HG02852 (cell line): ENCODE measurements around the gene GMCL1.
"Not testable (repeated sequence)": the region's sequence is repeated elsewhere in the genome, so short reads cannot be mapped to it uniquely, and the experiment has no call there.

Experiments
- ATAC-seq: cut with Tn5 transposase; IDR thresholded peaks from one replicate; pipeline ENCODE4 v1.9.1; 2021; ENCODE audit warnings: mild to moderate bottlenecking, moderate library complexity; ENCODE audit not compliant: unreplicated experiment

Gene GMCL1

DNA sequence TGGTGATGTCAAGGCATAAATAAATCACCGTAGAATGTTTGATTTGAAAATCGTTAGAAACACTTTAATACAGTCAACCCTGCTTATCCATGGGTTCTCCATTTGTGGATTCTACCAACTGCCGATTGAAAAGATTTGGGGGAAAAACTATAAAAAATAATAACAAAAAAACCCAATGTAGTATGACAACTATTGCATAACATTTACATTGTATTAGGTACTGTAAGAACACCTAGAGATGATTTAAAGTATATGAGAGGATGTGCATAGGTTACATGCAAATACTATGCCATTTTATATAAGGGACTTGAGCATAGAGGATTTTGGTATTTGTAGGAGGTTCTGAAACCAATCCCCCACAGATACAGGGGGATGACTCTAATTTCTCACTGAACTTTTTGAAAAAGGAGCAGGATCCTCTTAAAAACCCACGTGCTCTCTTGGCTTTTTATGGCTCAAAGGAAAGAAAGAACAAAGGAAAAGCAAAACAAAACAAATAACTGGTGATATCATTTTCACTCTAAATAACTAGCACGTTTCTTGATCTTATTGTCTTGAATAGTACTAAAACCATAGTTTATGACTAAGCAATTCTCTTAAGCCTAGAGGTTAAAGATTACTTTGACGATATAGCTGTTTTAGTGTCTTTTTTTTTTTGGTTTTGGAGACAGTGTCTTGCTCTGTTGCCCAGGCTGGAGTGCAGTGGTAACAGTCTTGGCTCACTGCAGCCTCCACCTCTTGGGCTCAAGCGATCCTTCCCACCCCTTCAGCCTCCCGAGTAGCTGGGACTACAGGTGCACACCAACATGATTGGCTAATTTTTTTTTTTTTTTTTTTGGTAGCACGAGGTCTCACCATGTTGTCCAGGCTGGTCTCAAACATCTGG is 17.0 kb downstream of the GMCL1 start:
- ATAC-seq = no peak

DNA sequence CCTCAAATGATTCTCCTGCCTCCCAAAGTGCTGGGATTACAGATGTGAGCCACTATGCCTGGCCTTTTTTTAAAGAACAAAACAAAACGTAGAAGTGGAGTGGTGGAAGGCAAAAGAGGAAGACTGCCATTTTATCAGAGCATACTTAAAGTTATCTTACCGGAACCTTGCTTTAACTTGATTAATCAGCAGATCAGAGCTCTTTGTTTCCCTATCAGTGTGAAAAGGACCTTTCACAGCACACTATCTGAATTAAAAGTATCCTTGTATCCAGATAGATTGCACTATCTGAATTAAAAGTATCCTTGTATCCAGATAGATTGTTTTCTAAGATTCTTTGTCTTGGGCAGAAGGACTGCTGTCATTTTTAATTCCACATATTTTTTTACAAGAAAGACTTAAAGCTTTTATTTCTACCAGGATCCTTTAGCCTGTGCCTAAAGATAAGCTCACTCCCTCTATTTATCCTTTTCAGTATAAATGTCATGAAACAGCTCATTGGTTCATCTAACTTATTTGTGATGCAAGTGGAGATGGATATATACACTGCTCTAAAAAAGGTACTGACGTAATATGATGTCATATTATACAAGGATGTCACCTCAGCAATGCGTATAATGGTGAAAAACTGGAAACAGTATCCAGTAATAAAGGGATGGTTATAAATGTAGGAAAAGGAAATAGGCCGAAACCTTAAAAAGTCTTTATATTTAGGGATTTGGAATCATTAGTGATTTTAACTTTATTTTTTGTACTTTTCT is 17.8 kb downstream of the GMCL1 start:
- ATAC-seq = no peak

DNA sequence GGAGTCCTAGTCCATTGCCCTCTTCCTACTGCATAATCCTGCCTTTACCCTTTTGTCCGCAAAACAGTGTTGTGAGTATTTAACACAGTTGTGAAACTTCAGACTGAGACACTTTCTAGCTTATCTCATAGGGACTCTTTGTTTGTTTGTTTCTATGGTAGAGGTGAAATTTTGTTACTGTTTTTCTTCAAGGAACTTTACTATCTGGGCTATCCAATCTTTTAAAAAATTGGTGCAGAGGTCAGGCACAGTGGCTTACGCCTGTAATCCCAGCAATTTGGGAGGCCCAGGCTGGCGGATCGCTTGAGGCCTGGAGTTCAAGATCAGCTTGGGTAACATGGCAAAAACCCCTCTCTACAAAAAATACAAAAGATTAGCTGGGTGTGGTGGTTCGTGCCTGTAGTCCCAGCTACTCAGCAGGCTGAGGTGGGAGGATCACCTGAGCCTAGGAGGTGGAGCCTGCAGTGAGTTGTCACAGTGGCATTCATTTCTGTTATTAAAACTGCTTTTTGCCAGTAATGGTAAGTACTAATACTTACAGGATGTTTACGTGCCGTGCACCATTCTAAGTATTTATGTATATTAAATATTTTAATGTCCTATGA is 18.8 kb downstream of the GMCL1 start:
- ATAC-seq = no peak

DNA sequence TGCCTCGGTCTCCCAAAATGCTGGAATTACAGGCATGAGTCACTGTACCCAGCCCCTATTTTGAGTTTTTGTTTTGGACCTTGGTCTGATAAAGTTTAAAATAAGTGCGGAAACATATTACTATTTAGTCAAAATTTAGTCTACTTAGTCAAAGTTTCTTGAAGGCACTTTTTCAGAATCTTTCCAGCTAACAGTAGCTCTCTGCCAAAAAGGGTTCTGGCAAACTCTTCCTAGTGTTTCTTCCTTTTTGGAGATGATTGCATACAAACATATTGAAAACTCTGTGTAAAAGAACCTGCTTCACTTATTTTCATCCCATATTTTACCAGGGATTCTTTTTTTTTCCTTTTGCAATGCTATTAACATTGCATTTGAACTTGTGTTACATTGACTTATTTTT is 28.8 kb downstream of the GMCL1 start:
- ATAC-seq = no peak

DNA sequence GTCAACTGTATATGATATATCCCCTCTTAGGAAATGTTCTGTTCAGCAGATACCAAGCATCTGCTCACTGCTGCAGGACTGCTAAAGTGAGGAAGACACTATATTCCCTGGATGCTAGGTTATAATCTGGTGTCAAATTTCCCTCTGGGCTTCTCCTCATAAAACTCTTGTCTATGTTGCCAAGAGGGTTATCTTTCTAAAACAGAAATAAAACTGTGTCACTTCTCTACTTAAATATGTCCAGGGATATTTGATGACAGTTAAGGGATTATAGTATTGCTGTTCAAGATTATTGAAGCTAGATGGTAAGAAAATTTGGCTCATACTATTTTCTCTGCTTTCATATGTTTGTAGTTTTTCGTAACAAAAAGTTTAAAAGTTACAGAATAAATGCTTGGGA is 33.8 kb downstream of the GMCL1 start:
- ATAC-seq = no peak

DNA sequence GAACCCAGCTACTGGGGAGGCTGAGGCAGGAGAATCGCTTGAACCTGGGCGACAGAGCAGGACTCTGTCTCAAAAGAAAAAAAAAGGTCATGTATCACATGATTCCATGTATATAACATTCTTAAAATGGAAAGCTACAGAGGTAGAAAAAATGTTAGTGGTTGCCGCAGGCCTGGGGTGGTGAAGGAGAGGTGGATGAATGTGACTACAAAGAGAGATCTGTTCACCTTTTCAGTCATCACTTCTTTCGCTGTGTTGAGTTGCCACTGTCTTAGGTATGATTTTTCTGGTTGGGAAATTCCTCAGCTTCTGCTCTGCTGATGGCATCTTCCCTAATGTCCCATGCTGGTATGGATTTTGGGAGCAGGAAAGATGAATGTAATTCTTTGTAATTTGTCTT is 59.0 kb downstream of the GMCL1 start:
- no peak for ATAC-seq

DNA sequence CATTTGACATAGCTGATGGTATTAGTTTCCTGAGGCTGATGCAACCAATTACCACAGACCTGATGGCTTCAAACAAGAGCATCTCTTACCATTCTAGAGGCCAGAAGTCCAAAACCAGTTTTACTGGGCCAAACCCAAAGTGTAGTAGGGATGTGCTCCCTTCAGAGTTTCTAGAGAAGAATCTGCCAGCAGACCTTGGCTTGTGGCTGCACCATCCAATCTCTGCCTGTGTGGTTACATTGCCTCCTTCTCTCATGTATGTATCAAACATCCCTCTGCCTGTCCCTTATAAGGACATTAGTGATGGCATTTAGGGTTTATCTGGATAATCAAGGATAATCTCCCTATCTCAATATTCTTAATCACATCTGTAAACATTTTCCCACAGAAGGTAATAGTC is 59.8 kb downstream of the GMCL1 start:
- ATAC-seq = no peak

DNA sequence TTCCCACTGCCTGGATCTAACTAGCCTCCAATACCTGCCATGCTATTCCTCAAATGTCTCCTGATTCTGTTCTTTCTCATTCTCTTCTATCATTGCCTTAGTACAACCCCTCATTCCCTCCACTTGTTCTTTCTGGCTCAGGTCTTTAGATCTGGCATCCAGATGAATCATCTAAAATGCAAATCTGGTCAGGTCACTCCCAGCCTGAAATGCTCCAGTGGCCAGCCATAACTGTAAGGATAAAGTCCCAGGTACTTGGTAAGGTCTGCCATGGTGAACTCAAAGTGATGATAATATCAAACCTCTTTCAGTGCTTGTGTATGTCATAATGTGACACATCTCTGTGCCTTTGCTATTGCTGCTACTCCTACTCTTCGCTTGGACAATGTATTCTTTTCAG is 61.4 kb downstream of the GMCL1 start:
- ATAC-seq = no peak

DNA sequence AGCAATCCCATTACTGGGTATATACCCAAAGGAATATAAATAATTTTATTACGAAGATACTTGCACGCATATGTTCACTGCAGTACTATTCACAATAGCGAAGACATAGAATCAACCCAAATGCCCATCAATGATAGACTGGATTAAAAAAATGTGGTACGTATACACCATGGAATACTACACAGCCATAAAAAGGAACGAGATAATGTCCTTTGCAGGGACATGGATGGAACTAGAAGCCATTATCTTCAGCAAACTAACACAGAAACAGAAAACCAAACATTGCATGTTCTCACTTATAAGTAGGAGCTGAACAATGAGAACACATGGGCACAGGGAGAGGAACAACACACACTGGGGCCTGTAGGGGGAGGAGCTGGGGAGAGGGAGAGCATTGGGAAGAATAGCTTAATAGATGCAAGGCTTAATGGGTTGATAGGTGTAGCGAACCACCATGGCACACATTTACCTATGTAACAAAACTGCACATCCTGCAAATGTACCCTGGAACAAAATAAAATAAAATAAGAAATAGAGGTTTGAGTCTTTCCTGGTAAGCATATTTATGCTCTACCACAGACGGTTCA is 63.5 kb downstream of the GMCL1 start:
- ATAC-seq = not testable (repeated sequence)

DNA sequence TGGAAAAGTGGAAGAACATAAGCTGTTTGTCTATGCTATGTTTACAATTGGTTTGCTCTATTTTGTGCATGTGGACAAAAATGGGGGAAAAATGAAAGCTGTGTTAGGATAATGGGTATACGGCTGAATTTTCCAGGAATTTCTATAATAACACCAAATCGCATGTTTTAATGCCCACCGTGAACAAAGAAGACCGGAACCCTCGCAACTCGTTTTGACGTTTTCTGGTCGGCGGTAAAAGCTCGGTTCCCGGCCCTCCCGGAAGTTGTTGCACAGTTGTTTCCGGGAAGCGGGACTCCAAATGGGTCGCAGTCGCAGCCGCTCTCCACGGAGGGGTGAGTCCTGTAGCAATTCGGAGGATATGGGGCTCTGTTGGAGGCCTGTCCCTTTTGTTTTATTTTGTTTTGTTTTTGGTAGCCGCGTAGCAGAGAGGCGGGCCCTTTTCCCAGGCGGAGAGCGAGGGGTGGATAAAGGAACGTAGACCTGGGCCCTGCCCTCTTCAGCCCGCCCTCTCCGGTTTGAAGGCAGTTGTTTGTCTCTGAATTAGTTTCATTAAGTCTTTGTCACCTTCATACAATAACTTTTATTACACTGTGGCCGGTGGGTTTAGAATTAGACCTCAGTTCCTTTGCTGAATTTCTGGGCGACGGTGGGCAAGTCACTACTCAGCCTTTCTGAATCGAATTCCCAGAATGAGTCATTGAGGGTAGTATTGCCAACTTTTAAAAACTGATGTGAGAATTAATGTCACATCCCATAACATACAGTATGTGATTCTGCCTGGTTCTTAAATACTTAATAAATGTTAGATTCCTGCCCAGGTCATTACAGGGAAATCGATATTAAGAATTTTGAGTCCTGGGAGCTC is 64.5 kb downstream of the GMCL1 start, which contains the start of gene SNRNP27:
SNRNP27 (plus strand) TSS at position 273 of the 868 bp plus-strand sequence; CDS start at position 302, 29 bp downstream.
- ATAC-seq = peak; percentile 82

DNA sequence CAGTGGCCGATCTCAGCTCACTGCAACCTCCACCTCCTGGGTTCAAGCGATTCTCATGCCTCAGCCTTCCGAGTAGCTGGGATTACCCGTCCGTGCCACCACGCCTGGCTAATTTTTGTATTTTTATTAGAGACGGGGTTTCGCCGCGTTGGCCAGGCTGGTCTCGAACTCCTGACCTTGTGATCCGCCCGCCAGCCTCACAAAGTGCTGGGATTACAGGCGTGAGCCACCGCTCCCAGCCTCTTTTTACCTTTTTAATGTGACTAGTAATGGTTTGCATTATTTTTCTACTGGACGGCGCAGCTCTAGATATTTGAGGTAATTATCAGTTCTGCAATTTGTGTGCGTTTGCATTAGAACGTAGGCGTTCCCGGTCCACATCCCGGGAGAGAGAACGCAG is 65.3 kb downstream of the GMCL1 start:
- not testable (repeated sequence) for ATAC-seq

DNA sequence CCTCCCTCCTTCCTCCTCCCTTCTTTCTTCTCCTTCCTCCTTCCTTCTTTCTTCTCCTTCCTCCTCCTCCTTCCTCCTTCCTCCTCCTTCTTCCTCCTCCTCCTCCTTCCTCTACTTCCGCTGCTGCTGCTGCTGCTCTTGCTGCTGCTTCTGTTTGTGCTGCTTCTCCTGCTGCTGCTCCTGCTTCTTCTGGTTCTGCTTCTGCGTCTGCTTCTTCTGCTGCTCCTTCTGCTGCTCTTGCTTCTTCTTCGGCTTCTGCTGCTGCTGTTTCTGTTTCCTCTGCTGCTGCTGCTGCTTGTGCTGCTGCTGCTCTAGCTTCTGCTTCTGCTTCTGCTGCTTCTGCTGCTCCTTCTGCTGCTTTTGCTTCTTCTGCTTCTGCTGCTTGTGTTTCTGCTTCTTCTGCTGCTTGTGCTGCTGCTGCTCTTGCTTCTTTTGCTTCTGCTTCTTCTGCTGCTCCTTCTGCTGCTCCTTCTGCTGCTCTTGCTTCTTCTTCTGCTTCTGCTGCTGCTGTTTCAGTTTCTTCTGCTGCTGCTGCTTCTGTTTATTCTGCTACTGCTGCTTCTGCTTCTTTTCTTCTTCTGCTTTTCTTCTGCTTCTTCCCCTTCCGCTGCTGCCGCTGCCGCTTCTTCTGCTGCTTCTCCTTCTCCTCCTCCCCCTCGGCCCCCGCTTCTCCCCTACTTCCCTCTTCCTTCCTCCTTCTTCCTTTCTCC is 72.9 kb downstream of the GMCL1 start:
- no peak for ATAC-seq

DNA sequence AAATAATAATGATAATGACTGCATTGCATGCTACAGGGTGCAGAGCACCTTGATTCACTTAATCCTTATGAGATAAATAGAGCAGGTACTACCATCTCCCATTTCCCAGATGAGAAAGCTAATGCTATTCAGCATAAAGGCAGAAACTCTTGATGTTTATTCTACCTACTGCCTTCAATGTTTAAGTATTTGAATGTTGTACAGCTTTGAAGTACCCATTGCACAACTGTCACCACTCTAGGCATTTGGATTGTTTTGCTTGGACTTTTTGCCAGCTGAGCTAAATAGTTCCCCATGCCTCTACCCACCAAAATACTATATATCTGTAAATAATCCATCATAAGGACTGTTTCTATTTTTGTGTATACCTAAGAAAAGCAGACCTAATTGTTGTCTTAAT is 77.8 kb downstream of the GMCL1 start:
- no peak for ATAC-seq

DNA sequence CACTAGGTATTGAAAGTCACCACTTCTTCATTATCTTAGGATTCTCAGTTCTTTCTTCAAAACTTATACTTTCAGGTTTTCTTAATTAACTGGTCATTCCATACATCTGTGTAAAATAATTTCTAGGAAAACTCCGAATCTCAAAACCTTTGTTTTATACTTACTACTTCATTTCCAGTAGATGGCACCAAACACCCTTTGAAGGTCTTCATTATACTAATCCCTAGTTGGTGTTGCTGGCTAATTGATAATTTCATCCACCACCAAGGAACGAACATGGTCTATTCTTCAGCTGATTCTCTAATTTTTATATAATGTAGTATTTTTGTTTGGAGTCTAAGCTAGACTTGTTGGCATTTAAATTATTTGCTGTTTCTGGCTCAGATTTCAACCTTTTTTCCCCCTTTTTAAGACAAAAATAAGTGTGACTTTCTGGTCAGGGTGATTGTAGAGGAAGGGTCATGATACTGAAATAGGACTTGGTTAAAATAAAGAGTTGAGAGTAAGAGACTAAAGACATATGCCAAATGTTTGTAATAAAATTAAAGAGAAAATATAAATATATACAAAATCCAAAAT is 82.6 kb downstream of the GMCL1 start:
- no peak for ATAC-seq

DNA sequence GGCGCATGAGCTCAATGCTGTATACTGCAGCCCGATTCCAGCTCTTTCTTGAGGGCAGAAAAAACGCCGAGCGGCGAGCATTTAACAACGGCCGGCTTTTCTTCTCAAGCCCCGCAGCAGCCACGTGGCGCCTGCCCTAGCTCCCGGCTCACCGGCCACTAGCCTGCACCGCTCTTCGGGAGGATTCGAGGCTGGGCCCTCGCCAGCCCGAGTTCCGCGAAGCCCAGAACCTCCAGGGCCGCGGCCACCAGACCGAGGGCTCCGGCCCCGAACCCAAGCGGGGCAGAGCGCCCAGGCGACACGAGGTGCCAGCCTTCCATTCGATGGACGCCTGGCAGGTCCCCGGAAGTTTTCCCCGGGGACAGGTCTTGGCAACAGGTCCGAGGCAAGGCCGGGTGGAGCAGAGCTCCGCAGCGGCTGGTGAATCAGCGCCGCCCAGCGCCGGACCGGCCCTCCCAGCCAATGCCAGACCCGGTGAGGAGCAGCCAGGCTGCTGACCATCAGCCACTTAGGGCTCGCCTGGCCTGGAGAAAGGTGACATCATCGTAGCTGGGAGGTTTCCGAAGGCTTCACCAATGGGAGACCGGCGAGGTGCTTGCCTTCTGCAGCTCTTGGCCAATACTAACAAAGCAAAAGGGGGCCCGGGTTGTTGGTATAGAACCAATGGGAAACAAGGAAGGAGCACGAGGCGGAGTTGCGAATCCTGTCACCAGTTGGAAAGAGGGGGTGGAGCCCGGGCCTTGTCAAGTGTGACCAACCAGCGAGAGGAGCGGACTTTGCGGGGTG is 84.9 kb downstream of the GMCL1 start:
- peak; percentile 90 for ATAC-seq

DNA sequence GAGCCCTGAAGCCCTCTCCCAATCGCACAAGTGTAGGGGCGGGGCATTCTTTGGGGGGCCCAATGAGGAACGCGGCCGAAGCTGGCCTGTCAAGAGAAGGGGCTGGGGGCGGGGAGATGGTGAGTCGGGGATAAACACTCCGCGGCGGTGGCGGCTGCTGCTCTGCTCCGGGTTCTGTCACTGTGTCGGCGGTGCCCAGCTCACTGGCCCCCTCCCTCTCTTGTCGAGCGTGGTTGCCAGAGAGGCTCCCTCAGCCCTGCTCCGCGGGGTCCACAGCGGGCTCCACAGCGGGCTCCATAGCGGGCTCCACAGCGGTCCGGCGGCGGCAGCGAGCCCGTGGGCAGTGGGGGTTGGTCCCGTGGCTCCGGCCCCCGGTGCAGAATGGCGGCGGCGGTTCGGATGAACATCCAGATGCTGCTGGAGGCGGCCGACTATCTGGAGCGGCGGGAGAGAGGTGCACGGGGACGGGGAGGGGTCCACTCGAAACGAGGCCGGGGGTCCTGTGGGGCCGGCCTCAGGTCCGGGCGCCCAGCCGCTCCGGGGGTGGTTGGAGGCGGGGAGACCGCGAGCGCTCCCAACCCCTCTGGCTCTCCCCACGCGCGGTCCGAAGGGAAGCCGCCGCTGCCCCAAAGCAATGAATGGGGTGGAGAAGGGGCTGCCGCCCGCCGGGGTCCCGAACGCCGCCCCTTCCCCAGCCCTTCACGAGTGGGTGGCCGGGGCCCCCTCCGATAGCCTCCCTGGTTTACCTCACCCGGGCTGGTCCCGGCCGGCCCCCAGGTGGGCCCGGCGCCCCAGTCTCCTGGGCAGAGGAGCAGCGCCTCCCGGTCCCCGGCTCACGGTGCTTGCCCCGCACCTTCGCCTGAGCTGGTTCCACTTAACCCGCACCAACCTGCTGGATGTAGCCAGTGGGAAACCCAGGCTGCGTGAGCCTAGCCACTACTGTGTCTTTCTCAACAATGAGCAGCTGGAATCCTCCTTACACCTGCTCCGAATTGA is 85.8 kb downstream of the GMCL1 start, which contains the start of gene MXD1:
MXD1 (plus strand) TSS at position 160 of the 996 bp plus-strand sequence; CDS start at position 382, 222 bp downstream.
- ATAC-seq = no peak

DNA sequence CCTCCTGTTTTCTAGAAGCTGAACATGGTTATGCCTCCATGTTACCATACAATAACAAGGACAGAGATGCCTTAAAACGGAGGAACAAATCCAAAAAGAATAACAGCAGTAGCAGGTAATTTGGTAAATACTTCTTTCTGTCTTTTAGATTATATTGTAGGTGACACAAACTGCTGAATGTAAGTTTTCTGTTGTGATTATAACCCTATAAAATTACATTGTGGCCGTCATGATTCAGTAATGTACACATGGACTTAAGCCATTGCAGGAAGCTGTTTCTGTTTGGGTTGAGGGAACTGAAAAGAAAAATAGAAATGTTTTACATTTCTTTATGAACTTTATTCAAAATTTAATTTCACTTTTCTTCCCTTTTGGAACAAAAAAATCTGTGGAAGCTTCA is 86.6 kb downstream of the GMCL1 start:
- ATAC-seq = no peak
